BLaER1 treated with 17β-estradiol and CSF1 and Interleukin-3, amounts not matched to agents 10 nM and 100 nM (cell line): ENCODE measurements around the gene DCLRE1B.

Experiments used
- H3K27ac ChIP-seq, 11 experiments: shearing (Covaris generic); formaldehyde crosslinking; 2 replicates each; pipeline ENCODE4 v1.8.1; 2022
- H3K27me3 ChIP-seq, 11 experiments: shearing (Covaris generic); formaldehyde crosslinking; 2 replicates each; pipeline ENCODE4 v1.8.1; 2022
- H3K36me3 ChIP-seq, 11 experiments: shearing (Covaris generic); formaldehyde crosslinking; 2 replicates each; pipeline ENCODE4 v1.8.1; 2022
- H3K4me1 ChIP-seq, 10 experiments: shearing (Covaris generic); formaldehyde crosslinking; 2 replicates each; pipeline ENCODE4 v1.8.1; 2022
- H3K4me2 ChIP-seq, 11 experiments: shearing (Covaris generic); formaldehyde crosslinking; 2 replicates each; pipeline ENCODE4 v1.8.1; 2022
- H3K4me3 ChIP-seq, 10 experiments: shearing (Covaris generic); formaldehyde crosslinking; 2 replicates each; pipeline ENCODE4 v1.8.1; 2022
- H3K9ac ChIP-seq, 11 experiments: shearing (Covaris generic); formaldehyde crosslinking; 2 replicates each; pipeline ENCODE4 v1.8.1; 2022
- H3K9me3 ChIP-seq, 11 experiments: shearing (Covaris generic); formaldehyde crosslinking; replicated peaks in 1 of 11; 2 replicates each; pipeline ENCODE4 v1.8.1; 2022
- H4K20me1 ChIP-seq, 11 experiments: shearing (Covaris generic); formaldehyde crosslinking; 2 replicates each; pipeline ENCODE4 v1.8.1; 2022
- Cebpa-rat ChIP-seq, 11 experiments: shearing (Covaris generic); IDR thresholded peaks; 2 replicates each; pipeline ENCODE4 v1.8.1; 2022

The DCLRE1B gene

DNA sequence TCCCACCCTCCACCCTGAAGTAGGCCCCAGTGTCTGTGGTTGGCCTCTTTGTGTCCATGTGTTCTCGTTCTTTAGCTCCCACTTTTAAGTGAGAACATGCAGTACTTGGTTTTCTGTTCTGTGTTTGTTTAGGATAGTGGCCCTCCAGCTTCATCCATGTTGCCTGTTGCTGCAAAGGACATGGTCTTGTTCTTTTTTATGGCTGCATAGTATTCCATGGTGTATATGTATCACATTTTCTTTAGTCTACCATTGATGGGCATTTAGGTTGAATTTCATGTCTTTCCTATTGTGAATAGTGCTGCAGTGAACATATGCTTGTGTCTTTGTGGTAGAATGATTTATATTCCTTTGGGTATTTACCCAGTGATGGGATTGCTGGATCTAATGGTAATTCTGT, 30.1 kb downstream of the DCLRE1B start:
- H3K36me3 ChIP-seq, result peaks cover 0 to 21% (median 8%) of the 10 kb centered on the region in 11 experiments; a peak in 15 of 22 replicates
- peaks cover 0 to 9% (median 4%) of the 10 kb centered on the region in 11 experiments; a peak in 11 of 22 replicates for H3K9me3 ChIP-seq
- 0 out of 22 replicates have a peak overlapping the region, but pooled peaks of 1 of the 11 experiments have one; percentile 9 for H3K4me2 ChIP-seq
- TF ChIP-seq Cebpa-rat (IDR thresholded peaks at IDR 0.05), result no peak
- no peak overlapping the region for H3K9ac ChIP-seq
- H4K20me1 ChIP-seq, result peaks cover 50 to 100% (median 99%) of the 10 kb centered on the region in 11 experiments
- no peak overlapping the region for H3K4me3 ChIP-seq
- no peaks in the 10 kb centered on the region for H3K27me3 ChIP-seq
- no peak overlapping the region for H3K27ac ChIP-seq
- peaks cover 59 to 80% (median 72%) of the 10 kb centered on the region in 10 experiments for H3K4me1 ChIP-seq

DNA sequence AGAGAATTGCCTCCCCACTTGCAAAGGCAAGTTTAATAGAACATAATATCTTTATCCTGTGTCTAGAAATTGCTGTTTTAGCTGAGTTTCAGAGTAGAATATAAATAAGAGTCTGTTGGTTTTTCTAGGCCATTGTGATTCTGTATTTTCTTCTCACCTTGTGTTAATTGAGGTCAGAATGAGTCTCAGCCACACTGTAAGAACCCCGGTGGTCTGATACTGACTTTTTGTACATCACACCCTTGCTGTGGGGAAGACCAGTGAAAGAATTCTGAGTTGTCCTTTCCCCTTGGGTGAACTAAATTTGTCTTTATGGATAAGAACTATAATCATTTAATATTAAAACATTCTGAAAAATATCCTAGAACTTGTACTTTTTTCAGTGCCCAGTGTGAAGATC, 30.8 kb downstream of the DCLRE1B start:
- no peak overlapping the region for H3K4me3 ChIP-seq
- H3K27ac ChIP-seq, result no peak overlapping the region
- H3K9ac ChIP-seq, result no peak overlapping the region
- TF ChIP-seq Cebpa-rat (IDR thresholded peaks at IDR 0.05), result no peak
- H3K27me3 ChIP-seq, result no peaks in the 10 kb centered on the region
- peaks cover 51 to 100% (median 99%) of the 10 kb centered on the region in 11 experiments; a peak in 21 of 22 replicates for H4K20me1 ChIP-seq
- H3K4me2 ChIP-seq, result no peak overlapping the region
- peaks cover 0 to 9% (median 4%) of the 10 kb centered on the region in 11 experiments; a peak in 11 of 22 replicates for H3K9me3 ChIP-seq
- H3K36me3 ChIP-seq, result peaks cover 4 to 29% (median 16%) of the 10 kb centered on the region in 11 experiments
- H3K4me1 ChIP-seq, result peaks cover 62 to 84% (median 77%) of the 10 kb centered on the region in 10 experiments

DNA sequence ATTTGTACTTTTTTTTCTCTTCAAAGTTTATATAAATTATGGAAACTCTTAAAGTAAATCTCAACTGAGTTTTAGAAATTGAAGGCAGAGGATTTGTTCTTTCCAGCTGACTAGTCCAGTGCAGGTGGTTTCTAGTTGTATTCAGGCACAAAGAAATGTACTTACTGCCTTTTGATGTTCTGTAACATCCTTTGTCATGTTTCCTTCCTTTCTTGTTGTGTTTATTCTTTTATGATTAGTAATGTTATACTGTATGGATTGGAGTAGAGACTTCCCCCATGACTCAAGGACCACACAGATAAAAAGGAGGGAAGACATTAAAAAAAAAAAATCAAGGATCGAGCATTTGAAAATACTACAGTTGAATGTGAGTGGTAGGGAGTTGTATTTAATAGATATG, 32.0 kb downstream of the DCLRE1B start:
- H3K4me2 ChIP-seq, result peak overlapping the region in 9 of 11 experiments; percentile 2 to 57 (median 38); a peak in 14 of 22 replicates
- H3K27ac ChIP-seq, result no peak overlapping the region
- no peak overlapping the region; a peak in 1 of 22 replicates for H3K9ac ChIP-seq

DNA sequence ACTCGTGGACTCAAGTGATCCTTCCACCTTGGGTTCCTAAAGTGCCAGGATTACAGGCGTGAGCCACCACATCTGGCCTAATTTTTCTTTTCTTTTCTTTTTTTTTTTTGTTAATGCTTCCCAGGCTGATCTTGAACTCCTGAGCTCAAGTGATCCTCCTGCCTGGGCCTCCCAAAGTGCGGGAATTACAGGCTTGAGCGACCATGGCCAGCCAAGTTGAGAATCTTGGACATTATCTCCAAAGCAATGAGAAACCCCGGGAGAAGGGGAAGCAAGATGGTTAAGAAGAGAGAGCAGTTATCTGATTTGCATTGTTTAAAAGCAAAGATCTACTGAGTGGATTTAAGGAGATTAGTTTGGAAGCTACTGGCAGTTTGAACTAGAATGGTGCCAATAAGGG, 33.1 kb downstream of the DCLRE1B start:
- peaks cover 26 to 51% (median 35%) of the 10 kb centered on the region in 11 experiments for H3K36me3 ChIP-seq
- TF ChIP-seq Cebpa-rat (IDR thresholded peaks at IDR 0.05), result no peak
- no peak overlapping the region for H3K27ac ChIP-seq
- no peak overlapping the region for H3K9ac ChIP-seq
- peaks cover 47 to 91% (median 81%) of the 10 kb centered on the region in 11 experiments; a peak in 21 of 22 replicates for H4K20me1 ChIP-seq
- H3K9me3 ChIP-seq, result peaks cover 3 to 16% (median 10%) of the 10 kb centered on the region in 11 experiments; a peak in 20 of 22 replicates
- H3K27me3 ChIP-seq, result no peaks in the 10 kb centered on the region
- H3K4me2 ChIP-seq, result peak overlapping the region in 6 of 11 experiments; percentile 4 to 57 (median 22); a peak in 5 of 22 replicates
- H3K4me3 ChIP-seq, result no peak overlapping the region
- H3K4me1 ChIP-seq, result peaks cover 44 to 65% (median 56%) of the 10 kb centered on the region in 10 experiments

More for the DNA sequence above, 32.0 kb downstream of the DCLRE1B start:
- H3K4me1 ChIP-seq, result peaks cover 55 to 75% (median 67%) of the 10 kb centered on the region in 10 experiments
- peaks cover 0 to 11% (median 4%) of the 10 kb centered on the region in 11 experiments; a peak in 11 of 22 replicates for H3K9me3 ChIP-seq
- H4K20me1 ChIP-seq, result peaks cover 52 to 97% (median 91%) of the 10 kb centered on the region in 11 experiments; a peak in 21 of 22 replicates
- no peaks in the 10 kb centered on the region for H3K27me3 ChIP-seq
- peaks cover 15 to 41% (median 28%) of the 10 kb centered on the region in 11 experiments for H3K36me3 ChIP-seq
- no peak for TF ChIP-seq Cebpa-rat (IDR thresholded peaks at IDR 0.05)
- H3K4me3 ChIP-seq, result no peak overlapping the region

DNA sequence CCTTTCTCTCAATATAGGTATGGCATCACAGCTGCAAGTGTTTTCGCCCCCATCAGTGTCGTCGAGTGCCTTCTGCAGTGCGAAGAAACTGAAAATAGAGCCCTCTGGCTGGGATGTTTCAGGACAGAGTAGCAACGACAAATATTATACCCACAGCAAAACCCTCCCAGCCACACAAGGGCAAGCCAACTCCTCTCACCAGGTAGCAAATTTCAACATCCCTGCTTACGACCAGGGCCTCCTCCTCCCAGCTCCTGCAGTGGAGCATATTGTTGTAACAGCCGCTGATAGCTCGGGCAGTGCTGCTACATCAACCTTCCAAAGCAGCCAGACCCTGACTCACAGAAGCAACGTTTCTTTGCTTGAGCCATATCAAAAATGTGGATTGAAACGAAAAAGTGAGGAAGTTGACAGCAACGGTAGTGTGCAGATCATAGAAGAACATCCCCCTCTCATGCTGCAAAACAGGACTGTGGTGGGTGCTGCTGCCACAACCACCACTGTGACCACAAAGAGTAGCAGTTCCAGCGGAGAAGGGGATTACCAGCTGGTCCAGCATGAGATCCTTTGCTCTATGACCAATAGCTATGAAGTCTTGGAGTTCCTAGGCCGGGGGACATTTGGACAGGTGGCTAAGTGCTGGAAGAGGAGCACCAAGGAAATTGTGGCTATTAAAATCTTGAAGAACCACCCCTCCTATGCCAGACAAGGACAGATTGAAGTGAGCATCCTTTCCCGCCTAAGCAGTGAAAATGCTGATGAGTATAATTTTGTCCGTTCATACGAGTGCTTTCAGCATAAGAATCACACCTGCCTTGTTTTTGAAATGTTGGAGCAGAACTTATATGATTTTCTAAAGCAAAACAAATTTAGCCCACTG, 35.5 kb downstream of the DCLRE1B start:
- peak overlapping the region in 8 of 11 experiments; percentile 1 to 45 (median 30); a peak in 10 of 22 replicates for H3K27ac ChIP-seq
- peaks cover 38 to 51% (median 45%) of the 10 kb centered on the region in 10 experiments for H3K4me1 ChIP-seq
- TF ChIP-seq Cebpa-rat (IDR thresholded peaks at IDR 0.05), result no peak
- H4K20me1 ChIP-seq, result peaks cover 38 to 84% (median 59%) of the 10 kb centered on the region in 11 experiments; a peak in 21 of 22 replicates
- no peak overlapping the region for H3K4me3 ChIP-seq
- H3K27me3 ChIP-seq, result no peaks in the 10 kb centered on the region
- peak overlapping the region in 7 of 11 experiments; percentile 3 to 41 (median 19); a peak in 6 of 22 replicates for H3K9ac ChIP-seq
- H3K9me3 ChIP-seq, result peaks cover 25 to 32% (median 30%) of the 10 kb centered on the region in 11 experiments
- peaks cover 49 to 59% (median 52%) of the 10 kb centered on the region in 11 experiments for H3K36me3 ChIP-seq
- peak overlapping the region; percentile 0 to 69 (median 64); a peak in 19 of 22 replicates for H3K4me2 ChIP-seq

DNA sequence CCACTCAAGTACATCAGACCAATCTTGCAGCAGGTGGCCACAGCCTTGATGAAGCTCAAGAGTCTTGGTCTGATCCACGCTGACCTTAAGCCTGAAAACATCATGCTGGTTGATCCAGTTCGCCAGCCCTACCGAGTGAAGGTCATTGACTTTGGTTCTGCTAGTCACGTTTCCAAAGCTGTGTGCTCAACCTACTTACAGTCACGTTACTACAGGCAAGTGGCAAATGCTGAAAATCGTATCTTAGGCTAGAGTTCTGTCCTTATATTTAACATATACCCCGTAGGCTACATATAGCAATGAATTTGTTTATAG, 36.1 kb downstream of the DCLRE1B start:
- no peak overlapping the region for H3K9ac ChIP-seq
- peaks cover 25 to 34% (median 30%) of the 10 kb centered on the region in 11 experiments for H3K9me3 ChIP-seq
- H3K27me3 ChIP-seq, result no peaks in the 10 kb centered on the region
- peaks cover 41 to 57% (median 50%) of the 10 kb centered on the region in 10 experiments for H3K4me1 ChIP-seq
- H3K36me3 ChIP-seq, result peaks cover 50 to 65% (median 54%) of the 10 kb centered on the region in 11 experiments
- H3K27ac ChIP-seq, result no peak overlapping the region; a peak in 1 of 22 replicates
- no peak overlapping the region for H3K4me3 ChIP-seq
- H3K4me2 ChIP-seq, result peak overlapping the region in 2 of 11 experiments; percentile 65 to 69; a peak in 2 of 22 replicates
- peaks cover 41 to 84% (median 58%) of the 10 kb centered on the region in 11 experiments; a peak in 21 of 22 replicates for H4K20me1 ChIP-seq
- TF ChIP-seq Cebpa-rat (IDR thresholded peaks at IDR 0.05), result no peak

DNA sequence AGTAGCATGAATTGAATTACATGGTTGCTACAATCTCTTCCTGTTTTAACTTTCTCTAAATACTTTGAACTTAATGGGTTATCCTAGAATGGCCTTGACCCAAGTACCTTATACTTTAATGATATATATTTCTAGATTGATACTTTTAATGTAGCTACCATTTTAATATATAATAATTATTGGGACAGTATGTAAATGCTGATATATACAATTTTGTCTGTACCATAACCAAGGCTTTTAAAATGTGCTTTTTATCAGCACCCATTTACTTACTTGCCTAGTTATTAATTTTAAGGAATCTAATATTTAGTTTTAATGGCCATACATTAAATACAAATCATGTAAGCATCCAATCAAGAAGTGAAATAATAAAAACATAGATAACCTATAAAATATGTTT, 37.4 kb downstream of the DCLRE1B start:
- Histone ChIP-seq H3K9me3 (peaks cover 25 to 34% (median 30%) of the 10 kb centered on the region in 11 experiments), H3K36me3 (peaks cover 50 to 65% (median 55%) of the 10 kb centered on the region in 11 experiments), H3K4me1 (peaks cover 42 to 57% (median 50%) of the 10 kb centered on the region in 10 experiments), H3K4me3 (no peak overlapping the region), H3K9ac (no peak overlapping the region), H4K20me1 (peaks cover 37 to 84% (median 58%) of the 10 kb centered on the region in 11 experiments; a peak in 21 of 22 replicates), H3K27ac (no peak overlapping the region), H3K4me2 (no peak overlapping the region), H3K27me3 (no peaks in the 10 kb centered on the region)
- TF ChIP-seq Cebpa-rat (IDR thresholded peaks at IDR 0.05), result no peak

DNA sequence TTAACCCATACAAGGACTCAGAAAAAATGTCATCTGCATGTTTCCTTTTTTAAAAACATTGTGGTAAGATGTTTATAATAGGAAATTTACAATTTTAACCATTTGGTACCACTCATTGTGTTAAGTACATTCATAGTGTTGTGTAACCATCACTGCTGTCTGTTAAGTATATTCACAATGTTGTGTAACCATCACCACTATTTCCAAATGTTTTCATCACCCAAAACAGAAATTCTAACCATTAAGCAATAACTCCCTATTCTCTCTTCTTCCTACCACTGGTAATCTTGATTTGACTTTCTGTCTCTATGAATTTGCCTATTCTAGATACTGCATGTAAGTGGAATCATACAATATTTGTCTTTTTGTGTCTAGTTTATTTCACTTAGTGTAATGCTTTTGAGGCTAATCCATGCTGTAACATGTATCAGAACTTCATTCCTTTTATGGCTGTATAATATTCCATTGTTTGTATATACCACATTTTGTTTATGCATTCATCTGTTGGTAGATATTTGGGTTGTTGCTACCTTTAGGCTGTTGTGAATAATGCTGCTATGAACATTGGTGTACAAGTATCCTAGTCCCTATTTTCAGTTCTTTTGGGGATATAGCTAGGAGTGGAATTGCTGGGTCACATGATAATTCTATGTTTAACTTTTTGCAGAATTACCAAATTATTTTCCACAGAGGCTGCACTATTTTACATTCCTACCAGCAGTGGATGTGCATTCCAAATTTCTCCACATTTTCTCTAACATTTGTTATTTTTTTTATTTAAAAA, 38.1 kb downstream of the DCLRE1B start:
- peaks cover 39 to 57% (median 51%) of the 10 kb centered on the region in 10 experiments for H3K4me1 ChIP-seq
- 0 out of 22 replicates have a peak, but pooled peaks of 1 of the 11 experiments have one; percentile 20 for TF ChIP-seq Cebpa-rat (IDR thresholded peaks at IDR 0.05)
- H4K20me1 ChIP-seq, result peaks cover 30 to 84% (median 58%) of the 10 kb centered on the region in 11 experiments; a peak in 21 of 22 replicates
- H3K36me3 ChIP-seq, result peaks cover 52 to 69% (median 57%) of the 10 kb centered on the region in 11 experiments
- no peak overlapping the region for H3K4me2 ChIP-seq
- H3K27ac ChIP-seq, result no peak overlapping the region
- H3K4me3 ChIP-seq, result no peak overlapping the region
- H3K9ac ChIP-seq, result no peak overlapping the region
- no peaks in the 10 kb centered on the region for H3K27me3 ChIP-seq
- peaks cover 25 to 34% (median 30%) of the 10 kb centered on the region in 11 experiments for H3K9me3 ChIP-seq
